ENCODE data around the gene SERPINB6.
"Not testable (repeated sequence)": the region's sequence is repeated elsewhere in the genome, so short reads cannot be mapped to it uniquely, and the experiment has no call there.

Gene SERPINB6

DNA sequence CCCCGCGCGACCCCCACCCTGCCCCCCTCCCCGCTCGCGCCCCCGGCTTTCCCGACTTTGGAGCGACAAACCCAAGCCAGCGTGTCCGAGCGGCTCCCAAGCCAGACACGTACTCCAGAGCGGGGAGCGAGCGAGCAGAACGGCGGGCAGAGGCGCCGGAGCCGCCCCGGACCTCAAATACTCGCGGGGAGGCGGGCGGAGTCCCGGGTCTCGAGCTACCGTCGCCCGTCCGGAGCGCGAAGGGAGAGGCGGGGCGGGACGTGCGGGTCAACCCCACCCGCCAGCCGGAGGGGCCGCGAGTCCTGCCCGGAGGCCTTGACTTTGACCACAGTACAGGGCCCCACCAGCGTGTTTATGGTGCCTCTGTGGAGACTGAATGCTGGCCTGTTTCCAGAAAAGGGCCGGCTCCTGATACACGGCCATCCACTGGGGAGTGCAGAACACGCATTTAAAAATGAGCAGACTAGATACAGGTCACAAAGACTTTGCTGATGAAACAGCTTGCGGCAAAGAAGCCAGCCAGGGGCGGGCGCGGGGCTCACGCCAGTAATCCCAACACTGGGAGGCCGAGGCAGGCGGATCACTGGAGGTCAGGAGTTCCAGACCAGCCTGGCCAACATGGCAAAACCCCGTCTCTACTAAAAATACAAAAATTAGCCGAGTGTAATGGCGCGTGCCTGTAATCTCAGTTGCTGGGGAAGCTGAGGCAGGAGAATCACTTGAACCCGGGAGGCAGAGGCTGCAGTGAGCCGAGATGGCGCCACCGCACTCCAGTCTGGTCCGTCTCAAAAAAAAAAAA is at the start of gene SERPINB6:
Gene SERPINB6, minus strand, starts transcription at position 148 of the 799 bp plus-strand sequence. CDS start 12,235 bp downstream, outside the sequence.
- no peak for DNase-seq

DNA sequence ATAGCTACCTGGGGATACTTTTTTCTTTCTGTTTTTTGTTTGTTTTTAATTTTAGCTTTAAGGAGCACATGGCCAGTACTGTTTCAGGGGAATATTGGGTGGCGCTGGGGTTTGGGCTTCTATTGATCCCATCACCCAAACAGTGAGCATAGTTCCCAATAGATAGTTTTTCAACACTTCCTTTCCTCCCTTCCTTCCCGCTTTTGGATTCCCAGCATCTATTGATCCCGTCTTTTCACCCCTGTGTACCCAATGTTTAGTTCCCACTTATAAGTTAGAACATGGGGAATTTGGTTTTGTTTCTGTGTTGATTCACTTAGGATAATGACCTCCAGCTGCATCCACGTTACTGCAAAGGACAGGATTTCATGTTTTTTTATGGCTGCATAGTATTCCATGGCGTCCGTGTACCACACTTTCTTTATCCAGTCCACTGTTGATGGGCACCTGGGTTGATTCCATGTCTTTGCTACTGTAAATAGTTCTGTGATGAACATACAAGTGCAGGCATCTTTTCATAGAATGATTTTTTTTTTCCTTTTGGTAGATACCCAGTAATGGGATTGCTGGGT is 48.5 kb upstream of the SERPINB6 start:
- no peak for DNase-seq

DNA sequence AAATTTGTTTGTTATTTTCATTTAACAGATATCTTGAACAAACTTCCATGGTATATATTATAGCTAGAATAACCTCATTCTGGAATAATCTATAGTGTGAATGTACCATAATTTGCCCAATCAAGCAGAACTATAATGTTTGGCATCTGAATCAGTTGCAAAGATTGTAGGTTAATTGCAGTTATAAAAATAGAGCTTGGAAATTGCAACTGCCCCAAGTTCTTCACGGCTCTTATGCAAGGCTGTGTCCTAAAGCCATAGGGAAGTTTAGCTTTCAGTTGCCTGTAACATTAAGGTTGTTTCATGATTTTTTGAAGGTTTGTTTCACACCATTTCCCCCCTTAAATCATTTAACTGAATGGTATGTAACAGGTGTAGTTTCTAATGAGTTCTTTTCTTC is 47.7 kb upstream of the SERPINB6 start:
- DNase-seq, result no peak

GRCh38 chr6:3017304-3017703 is 45.9 kb upstream of the SERPINB6 start:
- no peak for DNase-seq

DNA sequence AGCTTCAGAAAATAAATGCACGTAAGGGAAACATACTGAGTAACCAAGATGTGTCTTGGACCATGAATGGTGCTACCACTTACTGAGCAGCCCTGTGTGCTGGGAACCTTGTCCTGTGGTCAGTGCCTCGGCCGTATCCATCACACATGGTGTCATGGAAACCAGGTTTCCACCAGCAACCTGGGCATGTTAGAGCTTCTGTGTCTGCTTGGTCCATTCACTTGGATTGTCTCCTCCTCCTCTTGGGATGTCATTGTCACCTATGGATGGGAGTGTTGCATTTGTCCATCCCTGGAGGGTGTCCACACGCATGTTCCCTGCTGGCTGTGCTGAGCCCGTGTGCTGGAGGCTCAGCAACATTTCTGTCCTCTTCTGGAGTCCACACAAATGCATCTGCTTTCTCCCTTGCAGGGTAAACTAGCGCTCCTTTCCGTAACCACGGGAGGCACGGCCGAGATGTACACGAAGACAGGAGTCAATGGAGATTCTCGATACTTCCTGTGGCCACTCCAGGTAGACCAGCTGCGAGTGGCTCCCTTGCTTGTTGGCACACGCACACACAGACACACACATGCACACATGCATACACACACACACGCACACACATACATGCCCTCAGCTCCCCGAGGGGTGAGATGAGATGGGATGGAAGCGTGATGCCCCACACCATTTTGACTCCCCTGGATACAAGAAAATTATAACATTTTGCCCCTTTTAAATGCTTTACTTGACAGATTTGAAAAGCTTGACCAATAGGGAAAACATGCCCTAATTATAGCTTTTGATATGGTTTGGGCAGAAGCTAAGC is 45.3 kb upstream of the SERPINB6 start:
- no peak for DNase-seq

- DNase-seq, result no peak
These were observed 43.8 kb upstream of the SERPINB6 start for GRCh38 chr6:3015144-3015543.

DNA sequence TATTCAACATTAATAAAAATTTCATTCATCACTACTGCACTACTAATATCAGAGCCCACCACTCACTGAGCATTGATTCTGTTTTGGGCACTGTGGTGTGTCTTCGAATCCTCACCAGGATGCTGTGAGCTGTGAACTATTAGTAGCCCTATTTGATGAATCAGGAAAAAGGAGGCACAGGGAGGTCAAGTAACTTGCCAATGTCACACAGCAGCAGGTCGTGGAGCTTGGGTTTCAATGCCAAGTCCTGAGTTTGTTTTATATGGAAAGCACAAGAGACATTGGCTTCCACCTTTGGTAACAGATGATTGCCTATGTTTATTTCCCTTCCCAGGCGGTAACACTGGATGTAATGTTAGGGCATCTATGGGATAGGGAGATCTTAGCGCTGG is 43.3 kb upstream of the SERPINB6 start:
- no peak for DNase-seq

DNA sequence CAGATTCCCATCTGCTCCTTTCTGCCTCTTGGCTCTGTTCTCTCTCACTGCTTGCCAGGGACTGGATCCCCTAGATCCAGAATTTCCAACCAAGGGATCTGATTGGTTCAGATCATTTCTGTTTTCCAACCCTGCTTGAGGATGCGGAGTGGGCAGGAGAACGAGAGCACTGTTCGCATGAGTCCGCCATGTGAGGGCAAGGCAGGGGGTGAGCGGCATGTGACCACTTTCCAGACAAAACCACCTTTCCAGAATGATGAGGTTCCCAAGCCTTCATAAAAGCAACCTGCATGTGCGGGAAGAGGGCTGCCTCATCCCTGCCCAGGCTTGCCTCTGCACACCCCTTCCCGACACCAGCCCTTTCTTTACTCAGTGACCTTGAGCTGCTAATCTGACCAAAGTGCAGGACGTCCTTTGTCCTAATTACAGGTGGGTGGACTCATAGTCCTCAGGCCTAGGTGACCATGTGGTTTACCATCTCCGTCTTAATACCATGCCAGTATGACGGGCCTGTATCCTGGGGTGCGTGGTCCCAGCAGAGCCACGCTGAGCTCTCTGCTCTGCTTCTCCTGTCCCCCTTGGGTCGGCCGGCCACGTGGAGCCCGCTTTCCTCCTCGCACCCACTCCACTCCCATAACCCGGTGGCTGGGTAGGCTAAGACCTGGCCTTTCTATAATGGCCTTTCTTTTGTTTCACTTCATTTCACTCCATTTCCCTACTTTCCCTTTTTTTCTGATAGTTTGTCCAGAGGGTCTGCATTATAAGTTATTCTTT is 42.7 kb upstream of the SERPINB6 start:
- DNase-seq, result no peak

- no peak for DNase-seq
These were observed 42.1 kb upstream of the SERPINB6 start for GRCh38 chr6:3013486-3013885.

DNA sequence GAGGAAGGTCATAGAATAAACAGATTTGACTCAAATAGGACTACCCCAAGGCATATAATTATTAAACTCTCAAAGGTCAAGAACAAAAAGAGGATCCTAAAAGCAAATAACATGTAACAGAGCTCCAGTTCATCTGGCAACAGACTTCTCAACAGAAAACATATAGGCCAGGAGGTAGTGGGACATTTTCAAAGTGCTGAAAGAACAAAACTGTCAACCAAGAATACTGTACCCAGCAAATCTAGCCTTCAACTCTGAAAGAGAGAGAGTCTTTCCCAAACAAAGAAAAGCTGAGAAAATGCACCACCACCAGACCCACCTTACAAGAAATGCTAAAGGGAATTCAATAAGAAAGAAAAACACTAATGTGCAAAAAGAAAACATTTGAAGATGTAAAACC is 40.2 kb upstream of the SERPINB6 start:
- no peak for DNase-seq

DNA sequence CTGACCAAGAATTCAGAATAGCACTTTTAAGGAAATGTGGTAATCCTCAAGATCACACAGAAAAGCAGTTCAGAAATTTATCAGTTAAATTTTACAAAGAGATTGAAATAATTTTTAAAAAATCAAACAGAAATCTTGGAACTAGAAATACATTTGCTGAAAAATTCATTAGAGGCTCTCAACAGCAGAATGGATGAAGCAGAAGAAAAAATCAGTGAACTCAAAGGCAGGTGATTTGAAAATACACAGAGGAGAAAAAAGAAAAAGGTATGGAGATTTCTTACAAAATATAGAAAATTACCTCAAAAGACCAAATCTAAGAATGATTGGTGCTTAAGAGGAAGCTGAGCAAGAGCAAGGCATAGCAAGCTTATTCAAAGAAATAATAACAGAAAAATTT is 39.8 kb upstream of the SERPINB6 start:
- no peak for DNase-seq

DNA sequence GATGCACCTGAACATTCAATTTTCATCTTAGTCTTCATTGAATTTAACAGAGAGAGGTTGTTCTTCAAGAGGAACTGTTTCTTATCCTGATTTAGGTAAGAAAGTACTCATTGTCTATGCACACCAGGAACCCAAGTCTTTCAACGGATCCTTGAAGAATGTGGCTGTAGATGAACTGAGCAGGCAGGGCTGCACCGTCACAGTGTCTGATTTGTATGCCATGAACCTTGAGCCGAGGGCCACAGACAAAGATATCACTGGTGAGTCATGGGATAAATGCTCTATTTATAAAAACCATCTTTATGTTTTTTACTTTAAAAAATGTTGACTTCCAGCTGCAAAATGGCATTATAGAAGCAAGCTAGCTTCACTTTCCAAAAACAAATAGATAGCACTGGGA is 38.6 kb upstream of the SERPINB6 start:
- DNase-seq, result no peak

DNA sequence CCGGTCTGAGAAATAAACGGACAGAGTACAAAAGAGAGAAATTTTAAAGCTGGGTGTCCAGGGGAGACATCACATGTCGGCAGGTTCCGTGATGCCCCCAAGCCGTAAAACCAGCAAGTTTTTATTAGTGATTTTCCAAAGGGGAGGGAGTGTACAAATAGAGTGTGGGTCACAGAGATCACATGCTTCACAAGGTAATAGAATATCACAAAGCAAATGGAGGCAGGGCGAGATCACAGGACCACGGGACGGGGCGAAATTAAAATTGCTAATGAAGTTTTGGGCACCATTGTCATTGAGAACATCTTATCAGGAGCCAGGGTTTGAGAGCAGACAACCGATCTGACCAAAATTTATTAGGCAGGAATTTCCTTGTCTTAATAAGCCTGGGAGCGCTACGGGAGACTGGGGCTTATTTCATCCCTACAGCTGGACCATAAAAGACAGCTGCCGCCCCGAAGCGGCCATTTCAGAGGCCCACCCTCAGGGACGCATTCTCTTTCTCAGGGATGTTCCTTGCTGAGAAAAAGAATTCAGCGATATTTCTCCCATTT is 37.4 kb upstream of the SERPINB6 start:
- not testable (repeated sequence) for DNase-seq

- DNase-seq, result no peak
These were observed 36.2 kb upstream of the SERPINB6 start for GRCh38 chr6:3007571-3007970.

GRCh38 chr6:3006476-3006875 is 35.1 kb upstream of the SERPINB6 start:
- no peak for DNase-seq

DNA sequence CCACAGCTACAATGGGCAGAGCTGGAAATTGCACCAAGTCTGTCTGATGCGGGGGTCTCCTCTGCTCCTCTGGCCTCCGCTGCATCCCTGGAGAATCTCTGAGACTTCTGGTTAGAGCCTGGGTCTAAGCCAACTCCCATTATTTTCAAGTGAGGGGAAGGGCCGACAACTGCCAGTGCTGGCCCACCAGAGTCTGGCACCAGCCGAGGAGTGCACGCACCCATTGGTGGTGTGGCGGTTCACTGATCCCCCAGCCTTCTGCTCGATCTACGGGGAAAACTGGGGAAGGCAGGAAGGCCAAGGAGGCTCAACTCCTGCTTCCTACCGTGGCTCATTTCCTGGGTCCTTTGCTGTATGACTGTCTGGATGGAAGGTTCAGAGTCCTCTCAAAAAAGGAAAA is 34.5 kb upstream of the SERPINB6 start:
- DNase-seq, result no peak

DNA sequence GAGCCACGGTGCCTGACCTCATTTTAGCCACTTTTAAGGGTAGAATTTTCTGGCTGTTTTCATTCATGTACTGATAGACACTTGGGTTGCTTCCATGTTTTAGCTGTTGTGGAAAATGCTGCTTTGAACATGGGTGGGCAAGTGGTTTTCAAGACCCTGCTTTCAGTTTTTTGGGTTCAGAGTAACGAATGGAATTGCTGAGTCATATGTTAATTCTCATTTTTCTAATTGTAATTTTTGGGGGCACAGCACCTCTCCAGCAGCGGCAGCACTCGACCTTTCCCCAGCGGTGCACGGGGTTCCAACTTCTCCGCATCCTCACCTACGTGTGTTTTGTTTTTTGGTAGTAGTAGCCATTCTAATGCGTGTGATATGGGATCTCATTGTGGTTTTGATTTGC is 33.7 kb upstream of the SERPINB6 start:
- no peak for DNase-seq

DNA sequence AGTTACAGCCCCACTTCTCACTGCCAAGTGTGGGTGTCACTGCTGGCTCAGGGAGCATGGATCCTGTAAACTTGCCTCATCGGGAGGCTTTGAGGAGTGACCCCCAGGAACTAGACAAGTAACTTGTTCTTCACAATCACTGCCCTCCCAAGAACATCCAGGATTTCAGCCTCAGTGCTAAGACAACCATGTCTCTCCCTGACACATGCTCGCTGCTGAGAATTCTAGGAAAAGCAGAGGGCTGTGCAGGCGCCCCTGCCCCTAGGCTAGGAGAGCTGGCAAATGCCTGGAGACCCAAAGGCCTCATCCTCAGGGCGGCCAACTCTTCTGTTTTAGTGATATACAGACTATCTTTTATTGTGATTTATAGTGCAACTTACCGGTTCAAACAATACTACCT is 31.9 kb upstream of the SERPINB6 start:
- DNase-seq, result not testable (repeated sequence)

- DNase-seq, result no peak
These were observed 30.5 kb upstream of the SERPINB6 start for GRCh38 chr6:3001773-3002293.

DNA sequence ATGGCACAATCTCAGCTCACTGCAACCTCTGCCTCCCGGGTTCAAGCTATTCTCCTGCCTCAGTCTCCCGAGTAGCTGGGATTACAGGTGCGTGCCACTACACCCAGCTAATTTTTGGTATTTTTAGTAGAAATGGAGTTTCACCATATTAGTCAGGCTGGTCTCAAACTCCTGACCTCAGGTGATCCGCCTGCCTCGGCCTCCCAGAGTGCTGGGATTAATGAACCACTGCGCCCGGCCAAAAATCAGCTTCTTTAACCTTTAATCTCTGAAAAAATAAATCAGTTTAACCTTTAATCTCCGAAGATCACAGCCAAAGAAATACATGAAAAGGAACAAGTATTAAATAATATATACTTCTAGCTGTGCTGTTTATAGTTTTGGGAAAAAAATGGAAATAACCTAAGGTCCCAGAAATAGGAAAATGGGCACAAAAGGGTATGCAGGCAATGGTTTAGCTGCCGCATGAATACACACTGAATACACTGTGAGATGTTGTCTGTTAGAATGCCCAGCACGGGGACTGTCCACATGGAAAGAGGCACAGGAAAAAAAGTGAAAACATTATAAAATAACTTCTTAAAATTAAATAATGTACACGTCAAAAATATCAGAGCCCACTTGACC is 29.9 kb upstream of the SERPINB6 start:
- DNase-seq, result no peak

GRCh38 chr6:2999618-3000557 is 28.5 kb upstream of the SERPINB6 start, which contains the start of gene NQO2:
NQO2 (plus strand) TSS chr6:2999894; CDS start chr6:3006553, 6,659 bp downstream.
- no peak for DNase-seq

Data from cortex of kidney (tissue), 1 donor.